ENCODE measurements around the gene PAX5. TPM values are rescaled to one million over a fixed set of nuclear protein-coding genes. Genes with fewer than 3 reads are reported as not detected.
A peak's percentile ranks its signal among the peaks of the same experiment; 100 is the strongest.

Gene PAX5
- total RNA-seq, 1 donor from 2014 or later: 0.25 TPM

DNA sequence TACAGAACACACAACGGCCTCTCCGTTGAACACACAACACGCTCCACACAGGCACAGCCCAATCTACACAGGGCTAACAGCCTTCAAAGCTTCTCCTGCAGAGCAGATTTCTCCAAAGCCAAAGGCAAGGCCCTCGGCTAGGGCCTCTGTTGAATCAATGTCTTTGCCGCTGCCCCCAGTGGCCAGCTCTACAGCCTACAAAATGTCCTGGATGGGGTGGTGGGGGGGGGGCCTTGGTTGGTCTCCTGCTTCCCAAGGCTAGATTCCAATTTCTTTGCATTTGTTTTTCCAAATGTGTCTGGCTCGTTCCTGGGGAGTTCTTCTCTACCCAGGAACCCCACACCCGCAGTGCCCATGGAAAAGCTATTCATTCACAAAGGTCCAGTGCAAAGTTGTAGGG lies 167.2 kb downstream of the PAX5 start:
- DNase-seq (ENCODE audit: extremely low spot score in 2 of 2): no peak
- H3K4me1 ChIP-seq: no peaks in the 10 kb centered on the region
- H3K36me3 ChIP-seq: no peaks in the 10 kb centered on the region
- no peaks in the 10 kb centered on the region for H3K27me3 ChIP-seq
- H3K9me3 ChIP-seq: no peaks in the 10 kb centered on the region
- no peak for TF ChIP-seq POLR2A (IDR thresholded peaks at IDR 0.05)
- TF ChIP-seq POLR2AphosphoS5 (IDR thresholded peaks at IDR 0.05; ENCODE audit: insufficient read depth in 1 of 2, low read depth in 1 of 2): no peak
- TF ChIP-seq CTCF (IDR thresholded peaks at IDR 0.05): no peak
- intact Hi-C loops (cut with DNase I): no loop called here
- no peak overlapping the region for H3K27ac ChIP-seq
- H3K4me3 ChIP-seq: no peak overlapping the region

GRCh38 chr9:36865731-36866635 lies 168.1 kb downstream of the PAX5 start:
- no peaks in the 10 kb centered on the region for H3K4me1 ChIP-seq
- H3K36me3 ChIP-seq: no peaks in the 10 kb centered on the region
- H3K27me3 ChIP-seq: no peaks in the 10 kb centered on the region
- H3K27ac ChIP-seq: no peak overlapping the region
- no peak overlapping the region for H3K4me3 ChIP-seq
- DNase-seq (ENCODE audit: extremely low spot score in 2 of 2): no peak
- TF ChIP-seq POLR2AphosphoS5 (IDR thresholded peaks at IDR 0.05; ENCODE audit: insufficient read depth in 1 of 2, low read depth in 1 of 2) (no peak), CTCF (IDR thresholded peaks at IDR 0.05) (no peak), POLR2A (IDR thresholded peaks at IDR 0.05) (no peak)
- no peaks in the 10 kb centered on the region for H3K9me3 ChIP-seq
- intact Hi-C loops (cut with DNase I): no loop called here

- Histone ChIP-seq H3K36me3 (no peaks in the 10 kb centered on the region), H3K4me3 (no peak overlapping the region), H3K9me3 (no peaks in the 10 kb centered on the region), H3K27me3 (no peaks in the 10 kb centered on the region), H3K4me1 (no peaks in the 10 kb centered on the region), H3K27ac (no peak overlapping the region)
- TF ChIP-seq POLR2A (IDR thresholded peaks at IDR 0.05): no peak
- DNase-seq (ENCODE audit: extremely low spot score in 2 of 2): no peak
- intact Hi-C loops (cut with DNase I): no loop called here
Observed at GRCh38 chr9:36864491-36865410, 169.3 kb downstream of the PAX5 start.

- Histone ChIP-seq H3K4me3 (no peak overlapping the region), H3K9me3 (no peaks in the 10 kb centered on the region), H3K27me3 (no peaks in the 10 kb centered on the region), H3K36me3 (no peaks in the 10 kb centered on the region), H3K4me1 (peaks cover 5% of the 10 kb centered on the region), H3K27ac (no peak overlapping the region)
- DNase-seq (ENCODE audit: extremely low spot score in 2 of 2): no peak
- TF ChIP-seq CTCF (IDR thresholded peaks at IDR 0.05) (peak in 1 of 3 experiments; percentile 9), POLR2A (IDR thresholded peaks at IDR 0.05) (no peak)
- intact Hi-C loops (cut with DNase I): no loop called here
Observed at GRCh38 chr9:36862206-36863145, 171.6 kb downstream of the PAX5 start.
